NCI-H1694 treated with DMSO at 0.1 percent for 48 hours (cell line): ENCODE results near the gene S100A11.

Experiments used
- DNase-seq: peaks from one replicate; lab custom pipeline; 2025; lab: John Stamatoyannopoulos, UW

The S100A11 gene

DNA sequence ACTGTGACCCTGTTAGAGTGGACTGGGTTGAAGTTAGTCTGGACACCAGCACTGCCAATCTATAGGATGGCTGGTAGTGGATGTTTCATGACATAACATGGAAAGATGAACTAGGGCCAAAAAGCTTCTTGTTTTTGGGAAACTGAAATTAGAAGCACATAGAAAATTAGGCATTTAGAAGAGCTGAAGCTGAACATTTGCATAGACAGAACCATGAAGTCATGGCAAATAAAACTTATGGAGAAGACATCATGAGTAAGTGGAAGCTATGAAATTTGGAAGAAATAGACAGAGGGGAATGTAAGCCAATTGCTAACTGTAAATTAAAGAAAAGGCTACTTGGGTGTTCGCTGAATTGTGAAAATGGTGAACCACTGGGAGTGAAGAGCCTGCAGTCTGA, 2.7 kb upstream of the S100A11 start:
- no peak for DNase-seq

DNA sequence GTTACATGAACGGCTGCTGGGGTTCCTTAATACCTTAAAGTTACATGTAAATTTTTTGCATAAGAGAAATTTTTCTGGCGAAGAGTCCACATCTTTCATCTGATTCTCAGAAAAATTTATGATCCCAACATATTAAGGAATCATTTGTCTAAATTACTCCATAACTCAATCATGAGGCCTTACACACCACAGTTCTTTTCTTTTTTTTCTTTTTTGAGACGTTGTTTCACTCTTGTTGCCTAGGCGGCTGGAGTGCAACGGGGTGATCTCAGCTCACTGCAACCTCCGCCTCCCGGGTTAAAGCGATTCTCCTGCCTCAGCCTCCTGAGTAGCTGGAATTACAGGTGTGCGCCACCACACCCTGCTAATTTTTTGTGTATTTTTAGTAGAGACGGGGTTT, 2.1 kb upstream of the S100A11 start:
- DNase-seq, result no peak

DNA sequence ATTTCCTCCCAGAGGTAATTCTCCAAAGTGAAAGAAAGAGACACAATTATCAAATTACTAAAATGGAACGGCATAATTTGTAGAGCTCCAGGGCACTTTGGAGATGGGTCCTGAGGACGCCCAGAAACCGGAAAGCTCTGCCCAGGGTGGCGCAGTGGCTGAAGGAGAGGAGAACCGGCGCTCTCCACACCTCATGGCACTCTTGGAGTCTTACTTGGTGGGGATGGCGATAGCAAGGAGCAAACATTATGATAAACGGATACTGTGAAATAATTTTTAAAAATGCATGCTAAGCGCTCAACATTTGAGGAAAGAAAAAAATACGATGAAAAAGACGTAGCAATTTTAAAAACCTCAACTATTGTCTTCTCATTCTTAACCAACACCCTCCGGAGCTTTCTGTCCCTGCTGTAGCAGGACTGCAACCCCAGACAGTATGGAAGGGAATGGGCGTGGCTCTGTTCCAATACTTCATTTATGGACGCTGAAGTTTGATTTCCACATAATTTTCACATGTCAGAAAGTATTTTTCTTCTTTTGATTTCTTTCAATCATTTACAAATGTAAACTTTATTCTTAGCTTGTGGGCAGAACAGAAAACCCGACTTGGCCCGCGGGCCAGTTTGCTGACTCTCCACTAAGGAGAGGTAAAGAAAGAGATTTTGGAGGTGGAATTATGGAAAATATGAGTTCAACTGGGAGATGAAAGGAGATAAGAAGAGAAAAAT, 1.1 kb downstream of the S100A11 start:
- DNase-seq, result no peak

DNA sequence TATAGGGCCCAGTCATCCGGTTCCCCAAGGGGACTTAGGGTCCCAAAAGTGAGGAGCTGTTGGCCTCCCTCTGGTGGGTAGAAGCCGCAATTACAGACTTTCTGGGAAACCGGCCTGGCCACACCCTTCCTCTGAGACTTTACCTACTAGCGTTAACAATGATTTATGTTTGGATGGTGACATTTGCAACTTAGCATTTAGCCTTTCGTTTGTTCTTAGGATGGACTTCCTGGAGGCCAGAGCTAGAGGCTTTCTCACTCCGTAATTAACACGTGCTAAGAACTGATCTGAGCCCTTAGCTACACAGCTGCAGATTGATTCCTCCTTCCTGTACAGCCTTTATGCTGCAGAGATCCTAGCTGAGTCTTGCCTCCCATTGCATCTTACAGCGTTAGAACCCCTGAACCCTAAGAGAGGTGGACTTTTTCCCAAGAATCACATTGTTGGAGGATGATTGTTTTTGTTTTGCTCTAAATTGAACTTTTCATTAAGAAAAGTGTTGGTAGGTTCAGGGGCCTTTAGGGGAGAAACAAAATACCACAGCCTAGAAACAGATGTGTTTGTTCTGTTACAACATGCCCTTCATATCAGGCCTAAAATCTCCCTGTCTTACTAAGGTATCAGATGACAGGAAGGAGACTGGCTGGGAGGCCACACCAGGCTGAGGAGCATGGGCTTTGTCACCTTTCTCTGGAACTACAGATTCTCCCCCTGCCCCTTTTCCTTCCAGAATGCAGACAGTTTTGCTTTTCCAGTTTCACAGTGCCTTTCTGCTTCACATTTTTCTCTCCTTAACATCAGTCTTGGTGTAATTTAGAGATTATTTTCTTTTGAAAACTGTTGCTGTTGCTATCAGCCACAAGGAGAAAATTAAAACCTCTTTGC, 1.9 kb downstream of the S100A11 start:
- peak; percentile 35 for DNase-seq

DNA sequence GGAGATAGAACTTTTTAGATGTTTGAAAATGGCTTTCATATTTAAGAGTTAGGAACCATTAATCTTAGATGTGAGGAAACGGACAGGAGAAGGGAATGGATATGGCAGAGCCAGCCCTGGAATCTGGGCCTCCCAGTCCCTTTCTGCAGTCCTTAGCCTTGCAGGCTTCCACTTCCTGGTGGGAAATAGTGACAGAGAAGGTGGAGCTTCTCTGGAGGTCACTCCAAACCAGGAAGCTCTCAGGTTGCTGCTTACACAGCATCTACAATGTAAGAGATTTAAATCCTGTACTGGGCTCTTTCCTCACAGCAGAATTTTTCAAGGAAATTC, 2.5 kb downstream of the S100A11 start:
- no peak for DNase-seq

DNA sequence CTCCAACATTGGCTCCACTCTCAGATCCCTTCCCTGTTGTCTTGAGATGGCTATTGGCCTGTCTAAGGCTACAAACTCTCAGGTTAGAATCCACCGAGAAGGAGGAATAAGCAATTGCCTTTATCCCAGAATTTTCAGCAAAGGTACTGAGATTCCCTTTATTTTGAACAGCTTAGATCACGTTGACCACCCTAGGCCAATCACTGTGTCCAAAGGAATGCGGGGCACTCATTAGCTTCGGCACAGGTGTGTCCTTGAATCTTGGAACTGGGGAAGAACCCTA, 6.9 kb downstream of the S100A11 start:
- no peak for DNase-seq

DNA sequence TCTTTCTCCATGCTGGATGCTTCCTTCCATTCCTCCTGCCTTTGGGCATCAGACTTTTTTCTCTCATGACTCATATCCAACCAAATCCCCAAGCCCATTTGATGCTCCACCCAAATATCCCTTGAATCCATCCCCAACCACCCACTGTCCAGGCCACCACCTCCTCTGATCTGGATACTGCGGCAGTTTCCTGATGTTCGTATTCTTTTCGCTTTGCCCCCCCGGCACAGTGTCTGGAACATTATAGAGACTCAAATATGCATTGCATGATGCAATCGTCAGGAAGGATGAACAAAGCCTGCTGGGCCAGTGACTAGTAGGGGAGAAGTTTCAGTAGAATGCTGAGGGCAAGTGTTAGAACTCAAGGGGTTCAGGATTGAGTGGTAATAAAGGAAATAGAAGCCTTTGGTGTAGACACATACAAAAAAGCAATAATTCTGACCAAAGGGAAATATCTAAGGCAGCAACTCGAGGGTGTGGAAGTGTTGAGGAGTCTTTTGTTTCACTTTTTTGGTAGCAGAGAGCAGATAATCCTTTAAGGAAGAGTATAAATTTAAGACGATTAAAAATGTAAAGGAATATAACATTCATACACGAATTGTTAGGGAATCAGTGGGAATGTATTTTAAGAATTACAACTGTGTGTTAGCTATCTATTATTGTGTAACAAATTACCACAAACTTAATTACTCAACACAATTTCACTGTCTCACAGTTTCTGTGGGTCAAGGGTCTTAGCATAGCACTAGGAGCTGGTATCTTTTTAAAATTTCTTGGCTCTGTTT, 7.5 kb downstream of the S100A11 start:
- no peak for DNase-seq

DNA sequence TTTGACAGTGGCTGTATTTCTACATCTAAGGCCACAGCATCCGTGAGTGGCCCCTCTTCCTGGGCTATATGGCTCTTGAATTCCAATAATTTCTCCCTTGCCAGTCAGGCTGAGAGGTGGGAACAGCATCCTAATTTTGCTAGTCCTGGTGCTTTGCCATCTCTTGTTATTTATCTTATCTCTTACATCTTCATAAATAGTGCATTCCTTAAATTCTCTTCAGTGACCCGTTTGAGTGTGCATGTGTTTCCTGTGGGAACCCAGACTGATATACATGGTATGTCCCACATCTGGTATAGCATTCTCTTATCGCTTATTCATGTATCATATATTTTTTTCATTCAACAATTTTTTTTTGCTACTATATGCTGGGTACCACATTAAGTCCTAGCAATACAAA, 9.9 kb downstream of the S100A11 start:
- DNase-seq, result no peak

DNA sequence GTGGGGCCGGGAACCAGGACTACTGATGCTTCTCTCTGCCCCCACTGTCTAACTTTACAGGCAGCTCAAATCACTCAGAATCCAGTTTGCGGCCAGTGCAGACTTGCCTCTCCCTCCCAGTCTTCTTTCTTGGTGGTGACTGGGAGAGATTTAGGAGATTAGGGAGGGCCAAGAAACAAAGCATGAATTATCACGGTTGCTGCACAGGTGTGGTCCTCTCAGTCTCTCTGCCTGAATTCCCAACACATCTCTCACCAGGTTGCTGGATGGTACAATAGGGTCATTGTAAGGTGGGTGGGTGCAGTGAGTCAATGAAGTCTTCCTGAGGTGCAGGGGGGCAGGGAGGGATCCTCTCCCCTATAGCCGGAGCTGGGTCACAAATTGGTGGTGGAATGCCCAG, 12.6 kb downstream of the S100A11 start:
- no peak for DNase-seq

DNA sequence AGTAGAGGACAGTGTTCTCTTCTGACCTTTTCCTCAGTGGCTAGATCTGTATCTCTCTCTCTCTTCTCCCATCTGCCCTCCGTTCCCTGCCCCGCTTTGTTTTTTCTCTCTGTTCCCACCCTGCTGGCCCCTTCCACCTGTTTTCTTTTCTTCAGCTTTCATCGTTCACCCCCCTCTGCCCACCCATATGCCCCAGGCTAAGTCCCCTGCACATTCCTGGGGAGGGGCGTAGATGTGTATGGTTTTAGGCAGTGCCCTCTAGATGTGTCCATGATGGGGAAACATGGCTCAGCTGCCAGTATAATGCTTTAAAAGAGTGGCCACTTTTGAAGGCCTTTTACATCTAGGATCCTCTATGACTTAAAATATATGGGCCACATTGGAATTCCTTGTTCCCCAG, 13.6 kb downstream of the S100A11 start:
- DNase-seq, result no peak

DNA sequence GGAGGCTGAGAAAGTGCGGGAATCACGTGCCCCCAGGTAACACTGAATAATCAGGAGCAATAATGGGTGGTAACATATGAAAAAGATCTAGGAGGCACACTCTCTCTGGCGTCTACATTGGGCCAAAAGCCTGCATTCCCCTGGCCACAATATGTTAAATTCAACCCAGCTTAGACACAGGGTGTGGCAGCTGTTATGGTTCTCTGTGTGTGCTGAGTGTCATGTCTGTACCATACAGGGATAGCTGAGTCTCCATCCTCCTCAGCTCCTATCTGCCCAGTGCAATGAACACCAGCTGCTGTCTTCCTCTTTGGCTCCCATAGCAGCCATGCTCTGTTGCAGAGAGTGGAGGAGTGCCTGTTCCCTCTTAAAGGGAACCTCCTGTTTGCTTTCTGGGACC, 14.3 kb downstream of the S100A11 start:
- no peak for DNase-seq

DNA sequence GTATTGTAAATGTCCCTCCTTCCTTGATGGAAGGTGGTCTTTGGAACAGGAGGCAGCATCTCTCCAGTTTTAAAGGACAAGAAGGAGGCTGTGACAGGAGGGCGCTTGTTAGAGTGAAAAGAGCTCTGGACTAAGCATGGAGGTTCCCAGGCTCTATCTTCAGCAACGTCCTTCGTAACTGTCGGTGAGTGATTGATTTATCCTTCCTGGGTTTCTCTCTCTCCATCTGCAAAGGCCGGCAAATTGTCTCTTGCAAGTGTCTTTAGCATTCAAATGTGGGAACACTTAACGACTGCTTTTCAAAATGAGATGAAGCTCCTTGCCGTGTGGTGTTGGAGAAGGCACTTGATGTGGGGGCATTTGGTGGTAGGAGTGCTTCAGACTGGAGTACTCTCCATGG, 15.2 kb downstream of the S100A11 start:
- DNase-seq, result no peak

DNA sequence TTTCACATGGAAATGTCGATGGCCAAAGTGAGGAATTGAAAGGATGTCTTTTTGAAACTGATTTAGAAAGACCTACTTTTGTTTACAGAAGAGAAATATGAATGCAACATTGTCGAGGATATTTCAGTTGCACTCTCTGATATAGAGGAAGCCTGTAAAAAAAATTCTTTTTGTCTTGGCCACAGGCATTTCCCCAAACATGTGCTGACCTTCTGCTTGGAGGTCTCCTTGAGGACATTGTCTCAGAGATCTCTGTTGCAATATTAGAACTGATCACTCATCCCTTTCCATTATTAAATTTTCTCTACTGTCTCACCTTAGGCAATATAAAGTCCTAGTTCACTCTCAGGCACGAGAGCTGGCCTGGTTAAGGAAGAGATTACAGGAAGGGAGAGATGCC, 16.0 kb downstream of the S100A11 start:
- DNase-seq, result no peak

DNA sequence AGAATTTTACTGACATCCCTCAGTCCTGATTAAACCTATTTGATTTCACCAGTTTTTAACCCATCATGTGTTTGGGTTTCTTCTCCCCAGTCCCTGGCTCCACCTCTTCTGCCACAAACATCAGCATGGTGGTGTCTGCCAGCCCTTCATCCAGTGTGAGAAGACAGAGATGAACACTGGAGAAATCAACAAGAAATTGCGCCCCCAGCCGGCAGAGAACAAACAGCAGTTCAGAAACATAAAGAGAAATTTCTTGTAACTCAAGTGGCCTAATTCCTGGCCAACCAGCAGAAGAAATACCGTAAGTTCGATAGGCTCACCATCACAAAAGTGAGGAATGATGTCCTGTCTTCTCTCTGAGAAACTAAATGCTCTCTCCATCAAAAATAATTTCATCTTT, 18.3 kb downstream of the S100A11 start:
- no peak for DNase-seq

DNA sequence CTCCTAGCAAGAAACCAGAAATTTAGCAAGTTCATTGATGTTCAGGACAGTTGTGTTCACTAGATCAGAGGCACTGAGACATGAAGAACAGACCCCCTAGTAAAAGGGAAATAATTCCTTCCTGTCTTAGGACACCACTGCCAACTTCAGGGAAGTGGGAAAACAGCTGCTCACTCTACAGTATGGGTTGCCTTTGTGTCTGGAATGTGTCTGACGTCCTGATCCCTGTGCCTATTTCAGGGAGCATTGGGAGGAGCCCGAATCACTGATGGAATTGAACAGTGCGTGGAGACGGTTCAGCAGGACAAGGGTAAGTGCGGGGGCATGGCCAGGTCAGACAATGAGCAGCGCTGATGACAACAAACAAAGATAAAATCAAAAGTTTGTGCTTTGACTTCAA, 21.0 kb downstream of the S100A11 start:
- DNase-seq, result no peak

DNA sequence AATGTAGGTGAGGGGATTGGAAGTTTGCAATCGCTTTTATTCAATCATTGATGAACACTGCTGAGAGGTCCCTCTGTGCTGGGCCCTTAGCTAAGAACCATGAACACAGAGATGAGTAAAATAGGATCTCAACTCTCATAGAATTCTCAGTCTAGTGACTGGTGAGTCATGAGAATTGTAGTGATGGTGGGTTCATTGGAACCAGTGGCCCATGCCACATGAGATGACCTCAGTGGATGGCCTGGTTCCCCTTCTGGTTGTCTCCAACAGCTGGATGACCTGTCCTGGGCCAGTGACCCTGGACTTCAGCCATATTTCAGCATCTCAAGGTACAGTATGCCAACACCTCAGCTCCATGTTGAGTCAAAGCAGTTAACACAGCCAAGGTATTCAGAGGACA, 21.9 kb downstream of the S100A11 start:
- DNase-seq, result no peak

DNA sequence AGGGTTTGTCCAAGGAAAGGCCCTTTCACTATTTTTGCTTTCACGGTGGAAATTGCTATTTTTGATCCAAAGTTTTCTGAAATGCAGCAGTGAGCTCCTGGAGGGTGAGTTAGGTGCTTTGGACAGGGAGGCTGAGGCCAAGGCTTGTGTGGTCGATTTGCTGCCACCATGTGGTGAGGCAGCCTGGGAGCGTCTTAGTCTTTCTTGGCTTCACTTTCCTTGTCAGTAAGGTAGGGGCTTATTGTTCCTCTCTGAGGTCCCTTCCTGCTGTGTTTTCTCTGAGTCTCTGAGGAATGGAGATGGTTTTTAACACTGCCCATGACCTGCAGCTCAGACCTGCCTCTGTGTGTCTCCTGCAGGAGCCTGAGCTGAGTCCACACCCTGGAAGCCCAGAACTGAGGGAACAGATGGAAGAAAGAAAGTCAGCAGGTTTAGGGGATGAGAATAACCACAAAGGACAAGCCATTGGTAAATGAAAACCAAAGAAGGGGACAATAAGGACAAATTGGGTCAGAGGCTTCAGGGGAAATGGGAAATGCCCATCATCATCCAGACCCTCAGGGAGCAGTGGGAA, 23.1 kb downstream of the S100A11 start:
- no peak for DNase-seq

DNA sequence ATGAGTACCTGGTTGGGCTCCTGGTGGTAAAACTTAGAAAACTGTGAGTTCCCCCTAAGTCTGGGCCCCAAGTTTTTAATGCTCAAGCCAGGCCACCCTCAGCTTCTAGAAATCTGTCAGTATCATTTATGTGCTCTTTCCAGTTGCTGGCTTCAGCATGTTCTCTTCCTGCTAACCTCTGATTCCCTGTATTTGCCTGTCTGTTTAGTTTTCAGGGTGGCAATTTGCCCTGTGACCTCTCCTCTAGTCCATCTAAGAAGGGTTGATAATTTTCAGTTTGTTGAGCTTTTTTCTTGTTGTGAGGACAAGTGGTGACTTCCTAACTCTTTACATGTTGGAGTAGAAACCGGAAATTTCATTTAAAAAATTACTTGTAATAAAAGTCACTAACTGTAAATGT, 27.1 kb downstream of the S100A11 start:
- no peak for DNase-seq

DNA sequence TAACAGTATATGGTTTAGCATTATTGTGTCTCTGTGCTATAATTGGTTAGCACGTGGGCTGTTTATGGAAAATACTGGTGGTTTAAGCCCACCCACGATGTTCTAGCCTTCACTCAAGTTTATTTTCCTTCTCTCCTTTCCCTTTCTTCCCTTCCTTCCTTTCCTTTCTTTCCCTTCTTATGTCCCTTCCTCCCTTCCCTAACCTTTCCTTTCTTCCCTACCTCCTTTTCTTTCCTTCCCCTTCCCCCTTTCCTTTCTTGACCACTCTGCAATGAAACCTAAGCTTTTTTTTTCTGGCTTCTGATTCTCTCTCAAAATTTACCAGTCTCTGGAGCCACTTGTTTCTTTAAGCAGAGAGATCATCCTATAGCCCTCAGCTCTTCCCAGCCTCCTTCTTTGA, 29.8 kb downstream of the S100A11 start:
- no peak for DNase-seq

DNA sequence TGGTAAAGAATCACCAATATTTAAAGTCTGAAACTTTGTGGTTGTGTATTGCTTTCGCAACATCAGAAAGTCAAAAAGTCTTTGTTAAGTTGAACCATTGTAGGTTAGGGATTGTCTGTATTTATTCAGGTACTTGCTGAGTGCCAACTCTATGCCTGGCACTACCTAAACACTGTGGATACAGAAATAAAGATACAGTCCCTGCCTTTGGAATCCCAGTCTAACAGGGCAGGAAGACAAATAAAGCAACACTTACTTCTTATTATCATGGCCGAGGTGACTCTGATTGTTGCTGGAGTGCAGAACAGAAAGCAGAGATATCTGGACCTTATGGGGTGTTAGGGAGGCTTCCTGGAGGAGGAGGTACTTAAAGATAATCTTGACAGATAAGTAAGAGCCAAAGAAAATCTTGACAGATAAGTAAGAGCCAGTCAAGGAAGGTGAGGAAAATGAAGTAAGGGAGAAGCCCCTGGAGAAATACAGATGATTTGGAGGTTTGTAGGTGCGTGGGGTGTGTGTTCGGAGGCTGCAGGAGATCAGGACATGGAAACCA, 31.4 kb downstream of the S100A11 start:
- DNase-seq, result no peak

DNA sequence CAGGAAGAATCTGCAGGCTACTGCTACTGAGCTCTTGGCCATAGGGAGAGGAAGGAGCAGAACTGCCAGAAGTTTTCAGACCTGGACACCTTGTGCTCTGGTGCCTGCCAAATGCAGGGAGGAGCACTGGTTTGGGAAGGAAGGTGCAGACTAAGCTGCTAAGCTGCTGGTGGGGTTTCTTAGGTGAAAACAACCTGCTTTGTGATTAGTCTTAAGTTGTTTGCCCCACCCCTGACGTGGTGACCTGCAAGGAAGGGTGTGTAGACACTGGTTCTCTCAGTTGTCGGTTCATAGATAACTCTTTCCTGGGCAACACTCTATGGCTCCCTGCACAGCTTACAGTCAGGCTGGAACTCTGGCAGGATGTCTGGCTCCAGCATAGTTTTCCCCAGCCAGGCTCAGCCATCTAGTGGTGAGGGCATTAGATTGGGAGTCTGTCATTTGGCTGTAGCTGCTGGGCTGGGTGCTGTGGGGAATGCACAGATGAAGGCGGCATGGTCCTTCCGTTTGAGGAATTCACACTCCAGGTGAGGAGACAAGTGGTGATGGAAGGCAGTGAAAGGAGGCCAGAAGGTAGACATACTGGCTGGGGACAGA, 32.9 kb downstream of the S100A11 start:
- no peak for DNase-seq

DNA sequence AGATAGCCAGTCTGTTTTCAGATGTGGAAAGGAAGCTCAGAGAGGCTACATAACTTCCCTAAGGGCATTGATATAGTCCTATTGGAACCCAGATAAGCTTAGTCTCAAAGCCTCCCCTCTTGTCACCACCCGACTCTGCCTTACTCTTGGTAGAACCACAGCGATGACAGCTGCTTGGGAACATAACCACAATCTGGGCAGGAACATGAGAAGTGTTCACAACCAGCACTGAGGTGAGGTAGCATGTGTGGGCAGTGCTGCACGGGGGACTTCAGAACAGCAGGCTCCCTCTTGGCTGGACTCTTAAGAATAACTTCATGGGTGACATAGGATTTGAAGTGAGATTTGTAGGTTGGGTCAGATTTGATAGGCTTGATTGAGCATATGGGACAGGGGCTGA, 33.8 kb downstream of the S100A11 start:
- DNase-seq, result no peak
